GM13976 (cell line): ENCODE data around the gene MEIS3.

Experiments
- DNase-seq: peaks from one replicate; pipeline ENCODE4 v3.0.0; 2012; ENCODE audit warnings: low spot score
- CTCF ChIP-seq: IDR thresholded peaks from 2 replicates; pipeline ENCODE4 v1.5.1; 2012; ENCODE audit warnings: borderline replicate concordance, mild to moderate bottlenecking; ENCODE audit not compliant: insufficient read depth; ENCODE audit errors: extremely low read depth, missing control alignments, control extremely low read depth
- in situ Hi-C: fragments of 300-500 bp; cut with MboI; formaldehyde crosslinking; loops from one replicate; pipeline ENCODE4 v1.12.0; 2022; ENCODE audit warnings: low sequenced_read_pairs, mixed read lengths, inconsistent platforms; ENCODE audit not compliant: unreplicated experiment

Gene MEIS3

GRCh38 chr19:47445937-47446402 lies 26.6 kb upstream of the MEIS3 start:
- no peak for DNase-seq
- no peak for TF ChIP-seq CTCF
- in situ Hi-C loops = no loop called here

GRCh38 chr19:47445527-47445926 lies 26.2 kb upstream of the MEIS3 start:
- DNase-seq = no peak
- TF ChIP-seq CTCF = no peak
- in situ Hi-C loops = no loop called here

GRCh38 chr19:47444388-47444821 lies 25.1 kb upstream of the MEIS3 start:
- DNase-seq = no peak
- in situ Hi-C loops = no loop called here
- TF ChIP-seq CTCF = no peak

GRCh38 chr19:47443331-47443730 lies 24.0 kb upstream of the MEIS3 start:
- DNase-seq = no peak
- in situ Hi-C loops = no loop called here
- no peak for TF ChIP-seq CTCF

GRCh38 chr19:47438793-47439220 lies 19.5 kb upstream of the MEIS3 start:
- in situ Hi-C loops = loop anchor here (5.0 kb wide), 1 partner anchor 263 kb away; no protein-coding TSS in a partner anchor
- DNase-seq = no peak
- TF ChIP-seq CTCF = no peak

GRCh38 chr19:47437500-47437899 lies 18.2 kb upstream of the MEIS3 start:
- in situ Hi-C loops = loop anchor here (5.0 kb wide), 1 partner anchor 265 kb away; no protein-coding TSS in a partner anchor
- no peak for DNase-seq

More at GRCh38 chr19:47437500-47437899, 18.2 kb upstream of the MEIS3 start:
- TF ChIP-seq CTCF = no peak
